DMS114 treated with DMSO at 0.1 percent for 48 hours (cell line): ENCODE measurements around the gene PAX4.
"Not testable (repeated sequence)": the region's sequence is repeated elsewhere in the genome, so short reads cannot be mapped to it uniquely, and the experiment has no call there.

Experiments used
- DNase-seq: peaks from one replicate; lab custom pipeline; 2025; ENCODE audit not compliant: unreplicated experiment; lab: John Stamatoyannopoulos, UW

PAX4 gene

DNA sequence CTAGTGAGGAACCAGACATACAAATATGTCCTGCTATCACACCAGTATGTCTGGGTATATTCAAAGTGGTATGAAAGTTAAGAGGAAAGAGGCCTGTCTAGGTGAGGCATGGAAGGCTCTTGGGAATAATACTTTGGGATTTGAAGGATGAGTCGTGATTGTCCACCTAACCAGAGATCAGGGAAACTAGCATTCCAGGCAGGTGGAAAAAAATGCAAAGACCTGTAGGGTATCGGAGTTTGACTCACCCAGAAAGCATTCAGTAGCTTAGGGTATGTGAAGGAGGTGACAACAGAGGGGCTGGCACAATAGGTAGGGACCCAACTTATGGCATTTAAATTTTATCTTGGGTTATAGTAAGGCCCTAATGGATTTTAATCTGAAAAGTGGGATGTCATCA is 31.6 kb downstream of the PAX4 start:
- DNase-seq: no peak

DNA sequence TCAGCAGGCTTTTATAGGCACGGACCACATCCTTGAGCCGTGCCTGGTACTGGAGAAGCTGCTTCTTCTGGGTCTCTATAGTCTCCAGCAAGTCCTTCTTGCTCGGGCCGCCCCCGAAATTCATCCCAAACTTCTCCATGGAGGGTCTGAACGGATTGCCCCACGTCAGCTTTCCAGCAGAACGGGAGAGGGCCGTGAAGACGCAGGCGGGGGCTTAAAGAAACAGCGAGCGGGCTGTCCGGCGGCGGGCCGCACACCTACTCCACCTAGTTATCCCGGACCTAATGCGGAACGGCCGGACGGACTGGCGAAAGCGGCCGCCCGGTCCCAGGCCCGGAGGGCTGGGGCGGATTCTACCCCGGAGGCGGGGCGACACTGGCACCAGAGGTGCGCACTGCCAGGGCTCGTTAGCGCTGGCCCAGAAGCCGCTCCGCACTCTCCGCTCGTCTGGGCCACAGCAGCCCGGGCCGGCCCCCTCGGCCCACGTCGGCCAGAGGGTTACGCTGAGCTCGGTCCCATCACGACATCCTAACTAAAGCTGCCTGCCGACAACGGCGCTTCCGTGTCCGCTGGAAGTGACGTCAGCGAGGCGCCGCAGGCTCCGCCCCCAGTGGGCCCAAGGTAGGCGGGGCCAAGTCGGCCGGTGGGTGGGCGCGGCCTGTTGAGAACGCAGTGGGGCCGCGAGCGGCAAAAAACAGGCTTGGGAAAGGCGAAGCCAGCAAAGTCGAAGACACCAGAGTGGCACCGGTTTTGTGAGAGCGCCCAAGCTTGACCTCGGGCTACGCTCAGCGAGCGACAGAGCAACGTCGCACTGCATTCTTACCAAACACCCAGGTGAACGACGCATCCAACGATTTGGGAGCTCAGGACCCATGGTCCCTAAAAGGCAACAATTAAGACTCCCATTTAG is 32.6 kb downstream of the PAX4 start, which contains the start of gene GCC1:
GCC1 (minus strand) TSS at position 553 of the 910 bp plus-strand sequence; CDS start at position 139, 414 bp downstream.
- DNase-seq: peak; percentile 66

DNA sequence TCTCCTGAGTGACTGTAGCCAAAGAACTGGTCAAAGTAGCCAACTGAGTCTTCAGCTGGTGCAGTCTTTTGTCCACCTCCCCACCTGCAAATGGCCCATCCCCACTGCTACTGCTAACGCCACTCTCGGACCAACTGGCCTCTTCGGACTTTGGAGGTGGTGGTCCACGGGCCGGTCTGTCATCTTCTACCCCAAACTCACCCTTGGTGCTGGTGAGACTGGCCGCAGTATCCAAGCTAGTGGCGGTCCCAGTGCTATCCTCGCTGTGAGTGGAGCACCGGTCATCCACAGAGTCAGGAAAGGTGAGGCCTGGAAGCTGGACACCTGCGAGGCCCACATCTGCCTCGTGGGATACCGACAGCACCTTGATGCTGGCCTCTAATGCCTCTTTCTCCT is 33.3 kb downstream of the PAX4 start:
- no peak for DNase-seq

DNA sequence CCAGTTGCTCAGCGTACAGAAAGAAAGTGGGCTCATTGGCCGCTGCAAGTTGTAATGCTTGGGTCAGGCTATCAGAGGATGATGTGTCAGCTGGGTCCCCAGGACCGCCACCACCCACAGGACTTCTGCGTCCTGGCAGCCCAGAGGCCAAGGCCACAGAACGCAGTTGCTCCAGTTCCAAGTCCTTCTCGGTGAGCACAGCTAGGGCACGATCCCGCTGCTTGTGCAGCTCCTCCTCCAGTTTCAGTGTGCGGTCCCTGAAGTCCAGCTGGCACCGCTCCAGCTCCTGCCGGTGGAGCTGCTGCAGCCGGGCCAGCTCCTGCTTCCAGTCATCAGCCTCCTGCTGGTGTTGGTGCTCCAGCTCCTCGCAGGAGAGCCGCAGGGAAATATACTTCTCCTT is 35.6 kb downstream of the PAX4 start:
- no peak for DNase-seq

DNA sequence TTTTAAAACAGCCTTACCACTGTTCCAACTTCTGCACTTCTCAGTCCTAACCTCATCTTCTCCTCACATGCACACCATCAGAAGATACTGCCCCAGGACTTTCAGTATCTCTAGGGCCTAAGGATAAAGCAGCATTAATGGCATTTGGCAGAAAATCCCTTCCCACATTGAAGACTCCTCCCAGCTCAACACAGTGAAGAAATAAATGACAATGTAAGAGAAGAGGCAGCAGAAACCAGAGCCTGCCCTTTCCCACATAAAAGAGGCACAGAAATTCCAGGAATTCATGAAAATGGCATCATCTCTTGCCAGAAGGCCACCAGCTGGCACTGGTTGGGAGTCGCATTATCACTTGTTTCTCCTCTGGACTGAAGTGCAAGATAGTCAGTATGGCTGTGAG is 36.2 kb downstream of the PAX4 start:
- no peak for DNase-seq

DNA sequence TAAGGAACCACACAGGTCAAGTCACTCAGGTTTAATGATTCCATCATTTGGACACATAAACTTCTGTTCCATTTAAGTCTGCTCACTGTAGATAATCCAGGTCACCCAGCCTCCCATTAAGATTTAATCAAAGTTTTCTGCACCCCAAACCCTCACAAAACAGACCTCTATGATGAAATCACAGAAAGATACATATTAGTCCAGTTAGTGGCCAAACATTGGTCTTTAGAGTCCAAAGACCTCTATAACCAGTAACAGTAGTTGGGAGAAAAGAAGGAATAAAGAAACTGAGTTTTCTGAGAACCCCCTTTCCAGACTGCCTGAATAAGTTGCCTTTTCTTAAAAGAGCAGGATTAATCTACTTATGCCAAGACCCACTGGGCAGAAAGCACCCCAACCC is 37.3 kb downstream of the PAX4 start:
- no peak for DNase-seq

DNA sequence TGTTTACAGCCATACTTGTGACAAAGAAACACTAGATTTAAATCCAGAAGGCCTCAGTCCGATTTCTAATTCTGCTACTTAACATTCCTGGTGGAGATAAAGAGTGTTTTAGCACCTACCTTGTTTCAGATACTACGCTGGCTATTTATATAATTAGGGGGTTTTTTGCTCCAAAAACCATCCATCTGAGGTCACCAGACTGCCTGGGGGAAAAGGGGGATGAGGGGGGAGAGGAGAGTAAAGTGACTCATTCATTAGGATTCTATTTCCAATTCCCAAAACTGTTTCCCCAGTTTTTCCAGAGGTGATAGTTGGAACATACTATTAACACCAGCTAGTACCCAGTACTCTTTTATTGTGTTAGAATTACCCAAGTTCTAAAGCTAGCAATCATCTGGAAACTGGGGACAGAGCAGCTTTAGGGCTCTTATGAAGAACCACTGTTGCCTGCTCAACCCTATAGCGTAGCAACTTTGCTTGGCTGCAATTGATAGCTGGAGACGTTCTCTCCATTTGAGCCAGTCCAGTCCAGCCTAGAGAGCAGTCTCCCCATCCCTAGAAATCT is 39.1 kb downstream of the PAX4 start:
- no peak for DNase-seq

DNA sequence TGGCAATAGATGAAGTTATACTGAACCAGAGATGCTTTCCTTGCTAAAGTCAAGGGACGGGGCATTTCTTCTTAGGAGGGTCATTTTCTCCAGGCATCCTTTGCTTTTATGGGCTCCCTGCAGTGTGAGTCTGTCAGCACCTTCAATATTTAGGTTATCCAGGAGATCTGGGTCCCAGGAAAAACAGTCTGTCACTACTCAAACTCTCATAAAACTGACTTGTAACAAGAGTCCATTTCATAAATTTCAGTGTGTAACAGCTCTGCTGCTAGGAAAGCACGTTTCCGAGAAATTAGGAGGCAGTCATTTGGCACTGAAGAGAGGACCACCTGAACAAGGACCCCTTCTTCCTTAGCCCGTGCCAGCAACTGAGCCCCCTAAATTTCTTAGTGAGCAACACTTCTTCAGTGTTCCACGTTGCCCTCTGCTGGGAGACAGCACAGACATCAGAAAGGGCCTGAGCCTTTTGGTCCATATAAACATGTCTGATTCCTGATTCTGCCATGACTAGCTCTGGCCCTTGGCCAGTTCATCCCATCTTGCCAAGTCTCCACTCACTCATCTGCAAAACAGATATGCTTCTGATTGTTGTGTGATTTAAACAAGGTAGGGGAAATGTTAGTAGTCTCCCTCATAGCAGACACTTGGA is 39.8 kb downstream of the PAX4 start:
- DNase-seq: no peak

DNA sequence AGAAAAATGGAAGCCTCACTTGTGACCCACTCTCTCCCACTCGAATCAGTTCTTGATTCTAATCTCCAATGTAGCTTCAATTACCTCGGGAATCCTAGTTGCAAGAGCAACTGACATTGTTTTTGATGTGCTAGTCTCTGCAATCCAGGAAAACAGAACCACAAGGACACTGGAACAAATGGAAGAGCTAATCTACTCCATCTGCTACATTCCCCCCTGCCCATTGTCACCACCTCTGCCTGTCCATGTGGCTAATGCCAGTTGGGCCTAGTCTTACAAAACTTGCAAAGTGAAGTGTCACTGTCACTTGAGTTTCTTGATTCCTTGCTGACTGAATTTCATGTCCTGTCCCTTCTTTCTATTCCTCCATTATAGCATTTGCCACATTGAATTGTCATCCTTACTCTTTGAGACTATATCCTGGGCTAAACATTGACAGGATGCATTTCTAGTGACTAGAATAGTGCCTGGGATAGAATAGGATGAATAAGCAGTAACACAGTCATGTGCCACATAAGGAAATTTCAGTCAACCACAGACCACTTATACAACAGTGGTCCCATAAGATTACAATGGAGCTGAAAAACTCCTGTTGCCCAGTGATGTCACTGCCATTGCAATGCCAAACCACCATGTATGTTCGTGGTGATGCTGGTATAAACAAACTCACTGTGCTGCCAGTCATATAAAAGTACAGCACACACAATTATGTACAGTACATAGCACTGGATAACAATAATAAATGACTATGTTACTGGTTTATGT is 46.0 kb downstream of the PAX4 start:
- DNase-seq: no peak

DNA sequence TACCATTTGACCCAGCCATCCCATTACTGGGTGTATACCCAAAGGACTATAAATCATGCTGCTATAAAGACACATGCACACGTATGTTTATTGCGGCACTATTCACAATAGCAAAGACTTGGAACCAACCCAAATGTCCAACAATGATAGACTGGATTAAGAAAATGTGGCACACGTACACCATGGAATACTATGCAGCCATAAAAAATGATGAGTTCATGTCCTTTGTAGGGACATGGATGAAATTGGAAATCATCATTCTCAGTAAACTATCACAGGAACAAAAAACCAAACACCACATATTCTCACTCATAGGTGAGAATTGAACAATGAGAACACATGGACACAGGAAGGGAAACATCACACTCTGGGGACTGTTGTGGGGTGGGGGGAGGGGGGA is 49.9 kb downstream of the PAX4 start:
- not testable (repeated sequence) for DNase-seq

DNA sequence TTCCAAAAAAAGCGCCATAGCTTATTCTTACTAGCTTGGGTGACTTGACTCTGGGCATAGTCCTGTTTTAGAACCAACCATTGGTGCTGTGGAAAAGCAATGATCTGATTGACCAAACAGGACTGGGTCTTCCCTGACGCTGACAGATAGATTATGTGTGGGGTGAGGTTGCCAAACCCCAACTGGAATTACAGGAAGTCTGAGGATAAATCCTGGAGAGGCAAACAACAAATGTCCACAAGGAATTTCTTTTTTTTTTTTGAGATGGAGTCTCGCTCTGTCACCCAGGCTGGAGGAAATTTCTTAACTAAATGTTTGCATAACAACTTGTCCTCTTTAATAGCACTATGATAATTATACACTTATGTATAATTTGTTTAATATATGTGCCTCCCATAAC is 51.7 kb downstream of the PAX4 start:
- DNase-seq: no peak
